NCI-H526 treated with DMSO at 0.1 percent for 48 hours (cell line): ENCODE measurements around the gene CTSC.
"Not testable (repeated sequence)": the region's sequence is repeated elsewhere in the genome, so short reads cannot be mapped to it uniquely, and the experiment has no call there.

ENCODE experiments used
- DNase-seq: peaks from one replicate; lab custom pipeline; 2025; lab: John Stamatoyannopoulos, UW

Gene CTSC

DNA sequence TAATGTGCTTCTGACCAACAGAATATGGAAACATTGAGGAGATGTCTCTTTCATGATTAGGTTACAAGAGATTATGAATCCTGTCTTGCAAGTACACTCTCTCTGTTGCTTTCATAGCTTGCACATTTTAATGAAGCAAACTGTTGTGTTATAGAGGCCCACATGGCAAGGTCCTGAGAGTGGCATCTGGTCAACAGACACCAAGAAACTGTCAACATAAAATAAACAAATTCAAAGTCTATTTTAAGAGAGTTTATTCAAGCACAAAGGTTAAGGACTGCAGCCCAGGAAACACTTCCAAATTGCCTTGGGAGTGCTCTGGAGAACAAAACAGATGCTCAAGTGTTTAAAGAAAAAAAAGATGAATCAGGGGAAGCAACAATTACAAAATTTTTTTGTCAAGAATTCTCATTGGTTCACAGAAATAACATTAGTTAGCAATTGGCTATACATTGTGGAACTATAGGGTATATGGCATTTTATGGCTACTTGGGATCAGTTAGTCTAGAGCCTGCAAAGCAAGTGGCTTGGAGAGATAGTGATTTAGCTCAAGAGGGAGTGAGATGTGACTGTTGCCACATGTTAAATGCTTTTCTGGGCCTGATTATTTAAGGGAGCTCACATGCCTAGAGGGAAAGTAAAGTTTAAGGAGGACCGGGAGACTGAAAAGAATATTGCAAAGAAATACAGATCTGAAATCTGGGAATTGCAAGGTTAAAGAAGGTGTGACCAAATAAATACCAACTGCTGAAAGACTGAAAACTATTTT, 54.6 kb downstream of the CTSC start:
- no peak for DNase-seq

GRCh38 chr11:88281317-88281712, 56.2 kb downstream of the CTSC start:
- no peak for DNase-seq

DNA sequence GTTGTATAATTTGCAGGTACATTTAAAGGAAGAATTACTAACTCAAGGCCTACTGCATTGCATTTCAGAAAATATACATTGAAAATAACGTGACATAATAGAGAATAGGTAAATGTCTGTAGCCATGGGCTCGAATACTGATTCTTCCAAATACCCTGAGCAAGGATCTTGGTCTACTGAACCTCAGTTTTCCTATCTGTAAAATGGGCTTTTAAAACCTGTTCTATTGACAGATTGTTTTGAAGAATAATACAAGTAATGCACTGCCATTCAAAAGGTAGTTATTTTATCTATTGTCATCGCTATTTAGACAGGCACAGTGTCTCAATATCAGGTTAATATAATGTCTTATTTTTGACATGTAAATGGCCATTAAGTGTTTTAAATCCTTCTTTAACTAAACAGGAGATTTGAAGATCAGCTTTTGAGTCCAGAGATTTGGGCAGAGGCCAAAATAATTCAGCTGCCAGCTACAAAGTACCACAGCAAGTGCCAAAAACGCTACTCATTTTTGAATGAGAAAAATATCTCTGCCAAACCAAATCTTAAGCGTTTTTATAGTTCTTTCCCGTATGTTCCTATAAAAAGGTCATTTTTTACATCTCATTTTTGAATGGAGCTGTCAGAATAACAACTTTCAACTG, 56.7 kb downstream of the CTSC start:
- DNase-seq: no peak

DNA sequence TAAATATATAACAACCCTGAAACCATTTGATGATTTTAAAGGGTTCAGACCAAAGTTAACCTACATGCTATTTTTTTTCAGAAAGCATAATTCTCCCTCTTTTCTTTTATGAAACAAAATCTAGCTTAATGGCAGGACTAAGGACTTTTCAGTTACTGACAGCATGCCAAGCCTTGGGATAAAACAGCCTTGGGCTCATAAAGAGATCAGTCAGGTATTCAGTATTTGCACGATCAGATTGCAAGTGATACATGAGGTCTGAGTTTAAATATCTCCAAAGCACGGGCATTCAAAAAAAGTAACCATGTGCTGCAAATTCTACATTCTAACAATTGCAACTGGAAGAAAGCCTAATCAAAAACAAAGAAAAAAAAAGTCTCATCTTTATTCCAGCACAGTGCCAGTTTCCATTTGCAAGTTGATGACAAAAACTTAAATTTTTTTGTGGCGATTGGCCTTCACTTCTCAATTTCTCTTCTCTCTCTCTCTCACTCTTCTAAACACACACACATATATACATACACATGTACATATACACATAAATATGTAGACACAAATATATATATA, 60.1 kb downstream of the CTSC start:
- DNase-seq: no peak

DNA sequence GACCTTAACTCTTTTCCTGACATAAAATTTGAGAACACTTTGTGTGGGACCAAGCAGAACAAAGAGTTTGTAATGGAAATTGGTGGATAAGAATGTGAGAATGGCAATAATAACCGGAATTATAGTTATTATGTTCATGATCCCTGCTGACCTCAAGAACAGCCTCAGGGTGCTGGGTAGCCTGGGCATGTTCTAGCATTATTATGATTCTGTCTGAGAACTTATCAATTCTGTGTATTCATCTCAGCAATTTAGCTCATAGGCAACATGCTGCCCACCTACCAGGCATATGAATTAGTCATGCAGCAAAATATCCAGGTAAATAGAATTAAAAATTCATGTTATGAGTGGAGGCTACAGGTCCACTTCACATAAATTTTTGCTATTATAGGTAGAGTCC, 61.9 kb downstream of the CTSC start:
- DNase-seq: no peak

- no peak for DNase-seq
Observed at GRCh38 chr11:88266919-88267318, 70.6 kb downstream of the CTSC start.

DNA sequence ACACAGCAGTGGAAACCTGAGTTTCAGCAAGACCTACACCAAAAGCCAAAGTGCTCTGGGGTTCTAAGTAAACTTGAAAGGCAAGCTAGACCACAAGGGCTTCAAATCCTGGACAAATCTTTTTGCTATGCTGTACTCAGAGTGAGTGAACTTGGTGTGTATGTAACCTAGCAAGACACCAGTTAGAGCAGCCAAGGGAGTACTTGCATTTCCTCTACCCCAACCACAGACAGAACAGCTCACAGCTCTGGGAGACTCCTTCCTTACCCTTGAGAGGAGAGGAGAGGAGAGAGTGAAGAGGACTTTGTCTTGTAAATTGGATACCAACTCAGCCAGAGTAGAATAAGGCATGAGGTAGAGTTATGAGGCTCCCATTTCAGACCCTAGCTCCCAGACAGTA, 71.4 kb downstream of the CTSC start:
- DNase-seq: no peak

DNA sequence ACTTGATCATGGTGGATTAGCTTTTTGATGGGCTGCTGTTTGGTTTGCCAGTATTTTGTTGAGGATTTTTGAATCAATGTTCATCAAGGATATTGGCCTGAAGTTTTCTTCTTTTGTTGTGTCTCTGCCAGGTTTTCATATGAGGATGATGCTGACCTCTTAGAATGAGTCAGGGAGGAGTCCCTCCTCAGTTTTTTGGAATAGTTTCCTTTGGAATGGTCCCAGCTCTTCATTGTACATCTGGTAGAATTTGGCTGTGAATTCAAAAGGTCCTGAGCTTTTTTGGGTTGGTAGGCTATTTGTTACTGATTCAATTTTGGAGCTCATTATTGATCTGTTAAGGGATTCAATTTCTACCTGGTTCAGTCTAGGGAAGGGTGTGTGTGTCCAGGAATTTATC, 78.1 kb downstream of the CTSC start:
- DNase-seq: no peak

DNA sequence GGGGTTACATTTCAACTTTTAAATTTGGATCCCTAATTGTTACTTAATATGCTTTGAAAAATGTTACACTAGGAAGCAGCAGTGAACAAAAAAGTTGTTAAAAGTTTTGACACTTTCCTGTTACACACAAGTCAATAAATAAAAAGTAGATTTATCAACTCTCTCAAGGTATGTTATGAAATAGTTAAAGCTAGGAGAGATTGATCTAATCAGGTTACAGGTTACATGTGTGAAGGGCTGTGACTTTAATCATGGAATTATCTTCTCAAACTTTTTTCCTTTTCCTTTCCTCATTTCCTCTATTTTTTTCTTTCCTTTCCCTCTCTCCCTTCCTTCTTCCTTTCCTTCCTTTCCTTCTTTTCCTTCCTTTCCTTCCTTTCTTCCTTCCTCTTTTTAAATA, 85.3 kb downstream of the CTSC start:
- no peak for DNase-seq

GRCh38 chr11:88250566-88251242, 86.8 kb downstream of the CTSC start:
- no peak for DNase-seq

GRCh38 chr11:88249706-88250105, 87.8 kb downstream of the CTSC start:
- DNase-seq: no peak

- no peak for DNase-seq
Observed at GRCh38 chr11:88246696-88247095, 90.8 kb downstream of the CTSC start.

DNA sequence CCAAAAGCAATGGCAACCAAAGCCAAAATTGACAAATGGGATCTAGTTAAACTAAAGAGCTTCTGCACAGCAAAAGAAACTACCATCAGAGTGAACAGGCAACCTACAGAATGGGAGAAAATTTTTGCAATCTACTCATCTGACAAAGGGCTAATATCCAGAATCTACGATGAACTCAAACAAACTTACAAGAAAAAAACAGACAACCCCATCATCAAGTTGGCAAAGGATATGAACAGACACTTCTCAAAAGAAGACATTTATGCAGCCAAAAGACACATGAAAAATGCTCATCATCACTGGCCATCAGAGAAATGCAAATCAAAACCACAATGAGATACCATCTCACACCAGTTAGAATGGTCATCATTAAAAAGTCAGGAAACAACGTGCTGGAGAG, 92.0 kb downstream of the CTSC start:
- DNase-seq: not testable (repeated sequence)
